GM23338 (cell line): ENCODE results near the gene CD93. TPM values are rescaled to one million over a fixed set of nuclear protein-coding genes. Genes with fewer than 3 reads are reported as not detected.

Experiments used
- ATAC-seq: fragments of 200-7000 bp; cut with Tn5 transposase; 3 replicates; pipeline ENCODE4 v1.9.1; 2020
- DNase-seq: peaks from one replicate; pipeline ENCODE4 v3.0.0-alpha.2; 2015; ENCODE audit warnings: low spot score
- H2AFZ ChIP-seq: fragments of 200-600 bp; sonication (generic); 2 replicates; pipeline ENCODE4 v1.8.0; 2016; ENCODE audit warnings: antibody characterized with exemption, mild to moderate bottlenecking, moderate library complexity
- H3F3A ChIP-seq: fragments of 200-600 bp; sonication (generic); replicated peaks from 2 replicates; pipeline ENCODE4 v1.8.0; 2017; ENCODE audit warnings: antibody characterized with exemption, mixed run types, low read depth
- H3K27ac ChIP-seq: fragments of 200-600 bp; sonication (generic); 2 replicates; pipeline ENCODE4 v1.6.1; 2016; ENCODE audit warnings: low read depth
- H3K27me3 ChIP-seq: fragments of 200-600 bp; sonication (generic); 2 replicates; pipeline ENCODE4 v1.8.0; 2016; ENCODE audit warnings: mild to moderate bottlenecking, mixed run types, moderate library complexity; ENCODE audit not compliant: insufficient read depth
- H3K36me3 ChIP-seq: fragments of 200-600 bp; sonication (generic); 2 replicates; pipeline ENCODE4 v1.8.0; 2016; ENCODE audit warnings: mild to moderate bottlenecking; ENCODE audit not compliant: insufficient read depth
- H3K4me1 ChIP-seq: fragments of 200-600 bp; sonication (generic); 2 replicates; pipeline ENCODE4 v1.8.0; 2016; ENCODE audit warnings: mild to moderate bottlenecking, moderate library complexity; ENCODE audit not compliant: insufficient read depth
- H3K4me2 ChIP-seq: fragments of 200-600 bp; sonication (generic); 2 replicates; pipeline ENCODE4 v1.7.1; 2017; ENCODE audit warnings: mixed run types
- H3K4me3 ChIP-seq: fragments of 200-600 bp; sonication (generic); 2 replicates; pipeline ENCODE4 v1.6.1; 2016; ENCODE audit warnings: mixed run types
- H3K79me2 ChIP-seq: fragments of 200-600 bp; sonication (generic); replicated peaks from 2 replicates; pipeline ENCODE4 v1.8.0; 2017; ENCODE audit warnings: mild to moderate bottlenecking; ENCODE audit not compliant: insufficient read depth
- H3K9me2 ChIP-seq: fragments of 200-600 bp; sonication (generic); 2 replicates; pipeline ENCODE4 v1.8.0; 2017; ENCODE audit not compliant: insufficient read depth
- H4K20me1 ChIP-seq: fragments of 200-600 bp; sonication (generic); replicated peaks from 2 replicates; pipeline ENCODE4 v1.8.0; 2017; ENCODE audit warnings: mild to moderate bottlenecking; ENCODE audit not compliant: insufficient read depth
- H3K27ac Mint-ChIP-seq: 2 replicates; pipeline ENCODE4 v1.8.0; 2020; ENCODE audit warnings: inconsistent platforms, mild to moderate bottlenecking, moderate library complexity, mixed read lengths
- H3K27me3 Mint-ChIP-seq: 3 replicates; pipeline ENCODE4 v1.8.0; 2022; ENCODE audit warnings: low read depth, mild to moderate bottlenecking, moderate library complexity, mixed read lengths, inconsistent platforms; ENCODE audit not compliant: insufficient read depth, poor library complexity
- H3K36me3 Mint-ChIP-seq: 3 replicates; pipeline ENCODE4 v1.8.0; 2021; ENCODE audit warnings: low read depth, mild to moderate bottlenecking, inconsistent platforms, moderate library complexity, mixed read lengths
- H3K4me1 Mint-ChIP-seq: 3 replicates; pipeline ENCODE4 v1.8.0; 2020; ENCODE audit warnings: mild to moderate bottlenecking, inconsistent platforms, mixed read lengths
- H3K4me3 Mint-ChIP-seq: 3 replicates; pipeline ENCODE4 v1.8.0; 2021; ENCODE audit warnings: moderate library complexity, mild to moderate bottlenecking, inconsistent platforms, mixed read lengths
- H3K9me3 Mint-ChIP-seq: 3 replicates; pipeline ENCODE4 v1.8.0; 2020; ENCODE audit warnings: moderate library complexity, mild to moderate bottlenecking, inconsistent platforms, mixed read lengths
- CREB1 ChIP-seq: fragments of 250-450 bp; sonication (Bioruptor Pico); IDR thresholded peaks from 2 replicates; pipeline ENCODE4 v1.5.0; 2020; ENCODE audit warnings: low read depth, mild to moderate bottlenecking, moderate library complexity
- CTCF ChIP-seq, 2 experiments: fragments of 200-600 bp in 1 of 2; sonication (generic) in 1 of 2; conservative IDR thresholded peaks; 2 replicates each; pipeline versions ENCODE4 v1.5.1 to v1.6.1; 2016 to 2017; ENCODE audit warnings: antibody characterized with exemption in 2 of 2, low read depth in 2 of 2, mild to moderate bottlenecking in 2 of 2, moderate library complexity in 1 of 2
- ETS1 ChIP-seq: IDR thresholded peaks from 2 replicates; pipeline ENCODE4 v1.6.1; 2016; ENCODE audit warnings: antibody characterized with exemption
- EZH2 ChIP-seq: fragments of 200-600 bp; sonication (generic); IDR thresholded peaks from one replicate; pipeline ENCODE4 v1.8.0; 2017; ENCODE audit warnings: antibody characterized with exemption, mild to moderate bottlenecking, low read depth; ENCODE audit not compliant: unreplicated experiment
- EZH2phosphoT487 ChIP-seq: fragments of 200-600 bp; sonication (generic); IDR thresholded peaks from one replicate; pipeline ENCODE4 v1.8.1; 2018; ENCODE audit warnings: antibody characterized with exemption; ENCODE audit not compliant: unreplicated experiment
- JUNB ChIP-seq: IDR thresholded peaks from one replicate; pipeline ENCODE4 v1.6.1; 2016; ENCODE audit warnings: antibody characterized with exemption; ENCODE audit not compliant: unreplicated experiment
- NANOG ChIP-seq: IDR thresholded peaks from 2 replicates; pipeline ENCODE4 v1.6.1; 2016; ENCODE audit warnings: antibody characterized with exemption, borderline replicate concordance
- POLR2AphosphoS5 ChIP-seq: IDR thresholded peaks from 2 replicates; pipeline ENCODE4 v1.6.1; 2016; ENCODE audit warnings: antibody characterized with exemption, low read depth
- STAT1 ChIP-seq: IDR thresholded peaks from one replicate; pipeline ENCODE4 v1.6.1; 2016; ENCODE audit warnings: antibody characterized with exemption; ENCODE audit not compliant: unreplicated experiment
- ZNF114 ChIP-seq: fragments of 250-450 bp; sonication (Bioruptor Pico); IDR thresholded peaks from 2 replicates; pipeline ENCODE4 v1.5.0; 2020; ENCODE audit warnings: mild to moderate bottlenecking, moderate library complexity
- ZNF331 ChIP-seq: fragments of 250-450 bp; sonication (Bioruptor Pico); IDR thresholded peaks from 2 replicates; pipeline ENCODE4 v1.5.0; 2020; ENCODE audit warnings: low read depth, mild to moderate bottlenecking, moderate library complexity
- polyA plus RNA-seq: library from polyadenylated mRNA; unstranded; fragments of >200 nt; fragmentation: Nextera tagmentation; extraction: Ambion mirVana; gene quantifications from 2 replicates; pipeline ENCODE4 v1.2.1, GENCODE V29; 2016
- total RNA-seq: library from RNA; depleted of rRNA; stranded (reverse); fragments of >200 nt; shearing (Covaris generic); gene quantifications from 2 replicates; pipeline ENCODE4 v1.2.3, GENCODE V29; 2014
- TF ChIP-seq, protein P1 (sequence below): IDR thresholded peaks from one replicate; pipeline ENCODE4 v1.6.1; 2018; ENCODE audit warnings: antibody characterized with exemption; ENCODE audit not compliant: unreplicated experiment

The CD93 gene
- total and polyA plus RNA-seq, 2 experiments from 2014 or later = 0.03 TPM; not detected in 1

GRCh38 chr20:23052904-23053303 is 33.2 kb downstream of the CD93 start:
- Histone ChIP-seq H3F3A (no peaks in the 10 kb centered on the region; the same call in 1 of the 2 replicates), H3K4me1 (no peaks in the 10 kb centered on the region; the same call in 1 of the 2 replicates), H3K27me3 (peaks cover 53% of the 10 kb centered on the region), H3K9me2 (no peaks in the 10 kb centered on the region), H3K4me3 (no peak overlapping the region), H2AFZ (no peak overlapping the region), H3K4me2 (no peak overlapping the region), H3K79me2 (no peaks in the 10 kb centered on the region), H3K36me3 (no peaks in the 10 kb centered on the region), H3K27ac (no peak overlapping the region), H4K20me1 (no peaks in the 10 kb centered on the region)
- Mint-ChIP-seq H3K4me3 (no peak overlapping the region), H3K27ac (no peak overlapping the region), H3K4me1 (peaks cover 8% of the 10 kb centered on the region), H3K27me3 (peaks cover 44% of the 10 kb centered on the region), H3K36me3 (no peaks in the 10 kb centered on the region; the same call in 2 of the 3 replicates), H3K9me3 (0 out of 3 replicates have a peak, but pooled peaks cover 3% of the 10 kb centered on the region)
- ATAC-seq = no peak
- no peak for DNase-seq
- no peak for TF ChIP-seq EZH2
- TF ChIP-seq, protein P1, sequence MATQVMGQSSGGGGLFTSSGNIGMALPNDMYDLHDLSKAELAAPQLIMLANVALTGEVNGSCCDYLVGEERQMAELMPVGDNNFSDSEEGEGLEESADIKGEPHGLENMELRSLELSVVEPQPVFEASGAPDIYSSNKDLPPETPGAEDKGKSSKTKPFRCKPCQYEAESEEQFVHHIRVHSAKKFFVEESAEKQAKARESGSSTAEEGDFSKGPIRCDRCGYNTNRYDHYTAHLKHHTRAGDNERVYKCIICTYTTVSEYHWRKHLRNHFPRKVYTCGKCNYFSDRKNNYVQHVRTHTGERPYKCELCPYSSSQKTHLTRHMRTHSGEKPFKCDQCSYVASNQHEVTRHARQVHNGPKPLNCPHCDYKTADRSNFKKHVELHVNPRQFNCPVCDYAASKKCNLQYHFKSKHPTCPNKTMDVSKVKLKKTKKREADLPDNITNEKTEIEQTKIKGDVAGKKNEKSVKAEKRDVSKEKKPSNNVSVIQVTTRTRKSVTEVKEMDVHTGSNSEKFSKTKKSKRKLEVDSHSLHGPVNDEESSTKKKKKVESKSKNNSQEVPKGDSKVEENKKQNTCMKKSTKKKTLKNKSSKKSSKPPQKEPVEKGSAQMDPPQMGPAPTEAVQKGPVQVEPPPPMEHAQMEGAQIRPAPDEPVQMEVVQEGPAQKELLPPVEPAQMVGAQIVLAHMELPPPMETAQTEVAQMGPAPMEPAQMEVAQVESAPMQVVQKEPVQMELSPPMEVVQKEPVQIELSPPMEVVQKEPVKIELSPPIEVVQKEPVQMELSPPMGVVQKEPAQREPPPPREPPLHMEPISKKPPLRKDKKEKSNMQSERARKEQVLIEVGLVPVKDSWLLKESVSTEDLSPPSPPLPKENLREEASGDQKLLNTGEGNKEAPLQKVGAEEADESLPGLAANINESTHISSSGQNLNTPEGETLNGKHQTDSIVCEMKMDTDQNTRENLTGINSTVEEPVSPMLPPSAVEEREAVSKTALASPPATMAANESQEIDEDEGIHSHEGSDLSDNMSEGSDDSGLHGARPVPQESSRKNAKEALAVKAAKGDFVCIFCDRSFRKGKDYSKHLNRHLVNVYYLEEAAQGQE = no peak
- TF ChIP-seq JUNB = no peak
- no peak for TF ChIP-seq ZNF114 (CRISPR knock-in tag)
- TF ChIP-seq POLR2AphosphoS5 = no peak
- no peak for TF ChIP-seq NANOG

GRCh38 chr20:23050847-23051627 is 35.1 kb downstream of the CD93 start:
- Mint-ChIP-seq H3K4me3 (peak overlapping the region; percentile 90), H3K27me3 (peaks cover 59% of the 10 kb centered on the region), H3K36me3 (peaks cover 4% of the 10 kb centered on the region; the same call in 1 of the 3 replicates), H3K4me1 (peaks cover 13% of the 10 kb centered on the region), H3K9me3 (peaks cover 4% of the 10 kb centered on the region; the same call in 2 of the 3 replicates), H3K27ac (peak overlapping the region; percentile 90)
- peak overlapping the region; percentile 99 for H2AFZ ChIP-seq
- H3K9me2 ChIP-seq = no peaks in the 10 kb centered on the region
- peak overlapping the region; percentile 73 for H3K4me3 ChIP-seq
- DNase-seq (peak; percentile 97), ATAC-seq (peak; percentile 65)
- H3K4me1 ChIP-seq = no peaks in the 10 kb centered on the region; the same call in 1 of the 2 replicates
- no peaks in the 10 kb centered on the region for H4K20me1 ChIP-seq
- no peak overlapping the region for H3K27ac ChIP-seq
- H3K4me2 ChIP-seq = peak overlapping the region; percentile 92
- no peaks in the 10 kb centered on the region; the same call in 1 of the 2 replicates for H3F3A ChIP-seq
- no peaks in the 10 kb centered on the region; the same call in 1 of the 2 replicates for H3K36me3 ChIP-seq
- peaks cover 72% of the 10 kb centered on the region for H3K27me3 ChIP-seq
- H3K79me2 ChIP-seq = no peaks in the 10 kb centered on the region
- peak; percentile 69 to 76 for TF ChIP-seq CTCF (conservative IDR thresholded peaks at IDR 0.05; ENCODE audit: low read depth in 2 of 2)
- TF ChIP-seq CREB1 = no peak
- no peak for TF ChIP-seq ZNF114 (CRISPR knock-in tag)
- no peak for TF ChIP-seq JUNB
- no peak for TF ChIP-seq EZH2phosphoT487
- TF ChIP-seq ZNF331 = no peak
- TF ChIP-seq ETS1 = no peak
- TF ChIP-seq POLR2AphosphoS5 = no peak
- peak; percentile 56 for TF ChIP-seq EZH2
- no peak for TF ChIP-seq STAT1
